ENCODE data around the gene OSCAR. TPM values are rescaled to one million over a fixed set of nuclear protein-coding genes. Genes with fewer than 3 reads are reported as not detected.

OSCAR gene
- total RNA-seq, 2 donors from 2014 or later = 0.57 to 1.6 TPM

DNA sequence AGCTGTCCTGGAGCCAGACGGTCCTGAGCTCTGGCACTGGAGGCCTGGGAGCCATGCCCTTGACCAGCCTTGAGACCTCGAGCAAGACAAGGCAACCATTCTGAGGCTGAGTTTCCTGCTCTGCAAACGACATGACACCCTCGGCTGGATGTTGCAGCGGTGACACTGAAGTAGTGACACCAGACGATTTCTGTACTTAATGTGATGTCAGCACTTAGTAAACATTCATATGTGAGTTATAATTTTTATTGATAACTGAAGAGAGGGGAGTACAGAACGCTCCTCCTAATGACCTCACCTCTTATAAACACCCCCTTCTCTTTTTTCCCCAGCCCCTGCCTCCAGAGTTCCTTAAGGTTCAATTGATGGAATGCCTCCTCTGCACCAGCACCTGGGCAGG, 7.9 kb upstream of the OSCAR start:
- intact Hi-C loops (cut with DNase I) = no loop called here
- Histone ChIP-seq H3K9ac (ENCODE audit: low read depth in 2 of 2, low read length in 2 of 2) (no peak overlapping the region), H3K4me1 (no peaks in the 10 kb centered on the region), H3K4me3 (no peak overlapping the region), H3K36me3 (peaks cover 5% of the 10 kb centered on the region), H3K27ac (no peak overlapping the region), H3K27me3 (no peaks in the 10 kb centered on the region), H3K9me3 (no peaks in the 10 kb centered on the region)
- TF ChIP-seq, protein P1, sequence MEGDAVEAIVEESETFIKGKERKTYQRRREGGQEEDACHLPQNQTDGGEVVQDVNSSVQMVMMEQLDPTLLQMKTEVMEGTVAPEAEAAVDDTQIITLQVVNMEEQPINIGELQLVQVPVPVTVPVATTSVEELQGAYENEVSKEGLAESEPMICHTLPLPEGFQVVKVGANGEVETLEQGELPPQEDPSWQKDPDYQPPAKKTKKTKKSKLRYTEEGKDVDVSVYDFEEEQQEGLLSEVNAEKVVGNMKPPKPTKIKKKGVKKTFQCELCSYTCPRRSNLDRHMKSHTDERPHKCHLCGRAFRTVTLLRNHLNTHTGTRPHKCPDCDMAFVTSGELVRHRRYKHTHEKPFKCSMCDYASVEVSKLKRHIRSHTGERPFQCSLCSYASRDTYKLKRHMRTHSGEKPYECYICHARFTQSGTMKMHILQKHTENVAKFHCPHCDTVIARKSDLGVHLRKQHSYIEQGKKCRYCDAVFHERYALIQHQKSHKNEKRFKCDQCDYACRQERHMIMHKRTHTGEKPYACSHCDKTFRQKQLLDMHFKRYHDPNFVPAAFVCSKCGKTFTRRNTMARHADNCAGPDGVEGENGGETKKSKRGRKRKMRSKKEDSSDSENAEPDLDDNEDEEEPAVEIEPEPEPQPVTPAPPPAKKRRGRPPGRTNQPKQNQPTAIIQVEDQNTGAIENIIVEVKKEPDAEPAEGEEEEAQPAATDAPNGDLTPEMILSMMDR (IDR thresholded peaks at IDR 0.05) = no peak
- DNase-seq = no peak

DNA sequence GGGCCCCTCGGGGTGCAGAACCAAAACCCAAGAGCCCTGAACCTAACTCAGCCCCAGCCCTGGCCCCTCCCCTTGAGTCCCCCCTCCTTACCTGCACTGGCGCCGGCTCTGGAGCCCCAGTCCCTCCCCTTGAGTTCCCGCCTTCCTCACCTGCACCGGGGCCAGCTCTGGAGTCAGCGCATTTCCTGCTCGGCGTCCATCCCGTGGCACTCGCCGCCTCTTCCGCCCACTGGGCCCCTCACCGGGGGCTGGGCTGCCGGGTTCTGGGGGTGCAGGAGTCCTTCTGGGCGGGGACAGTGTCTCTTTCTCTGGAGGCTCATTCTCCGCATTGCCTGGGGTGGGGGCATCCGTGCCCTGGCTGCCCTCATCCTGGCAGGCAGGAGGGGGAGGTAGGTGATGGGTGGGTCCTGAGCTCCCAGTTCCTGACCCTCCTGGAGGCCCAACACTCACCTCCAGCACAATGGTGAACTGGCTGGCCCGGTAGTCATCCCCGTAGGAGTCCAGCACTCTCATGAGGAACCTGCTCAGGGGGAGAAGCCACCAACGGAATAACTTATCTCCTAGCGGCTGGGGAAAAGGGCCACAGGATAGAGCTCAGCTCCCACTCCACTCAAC, 7.4 kb upstream of the OSCAR start:
- TF ChIP-seq, protein P1 (IDR thresholded peaks at IDR 0.05) = no peak
- no peaks in the 10 kb centered on the region for H3K9me3 ChIP-seq
- intact Hi-C loops (cut with DNase I) = no loop called here
- no peak overlapping the region for H3K27ac ChIP-seq
- H3K36me3 ChIP-seq = peaks cover 5% of the 10 kb centered on the region
- H3K4me1 ChIP-seq = no peaks in the 10 kb centered on the region
- H3K9ac ChIP-seq (ENCODE audit: low read depth in 2 of 2, low read length in 2 of 2) = no peak overlapping the region
- H3K4me3 ChIP-seq = no peak overlapping the region
- no peaks in the 10 kb centered on the region for H3K27me3 ChIP-seq
- DNase-seq = no peak

DNA sequence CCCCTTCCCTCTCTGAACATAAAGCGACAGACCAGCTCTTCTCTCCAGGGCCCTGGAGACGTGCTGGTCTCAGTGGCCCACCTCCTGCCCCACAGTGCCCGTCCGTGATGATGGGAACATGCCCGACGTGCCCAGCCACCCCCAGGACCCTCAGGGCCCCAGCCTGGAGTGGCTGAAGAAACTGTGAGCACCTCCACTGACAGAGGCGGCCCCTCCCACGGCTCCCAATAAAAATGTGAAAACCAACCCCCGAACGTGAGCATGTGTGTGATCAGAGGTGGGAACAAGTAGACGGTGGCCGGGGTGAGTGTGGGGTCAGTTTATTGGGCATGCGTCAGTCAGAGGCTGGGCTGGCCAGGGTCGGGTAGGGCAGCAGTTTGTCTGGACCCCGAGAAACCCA, 6.1 kb upstream of the OSCAR start:
- peaks cover 5% of the 10 kb centered on the region for H3K36me3 ChIP-seq
- intact Hi-C loops (cut with DNase I) = no loop called here
- no peaks in the 10 kb centered on the region for H3K4me1 ChIP-seq

DNA sequence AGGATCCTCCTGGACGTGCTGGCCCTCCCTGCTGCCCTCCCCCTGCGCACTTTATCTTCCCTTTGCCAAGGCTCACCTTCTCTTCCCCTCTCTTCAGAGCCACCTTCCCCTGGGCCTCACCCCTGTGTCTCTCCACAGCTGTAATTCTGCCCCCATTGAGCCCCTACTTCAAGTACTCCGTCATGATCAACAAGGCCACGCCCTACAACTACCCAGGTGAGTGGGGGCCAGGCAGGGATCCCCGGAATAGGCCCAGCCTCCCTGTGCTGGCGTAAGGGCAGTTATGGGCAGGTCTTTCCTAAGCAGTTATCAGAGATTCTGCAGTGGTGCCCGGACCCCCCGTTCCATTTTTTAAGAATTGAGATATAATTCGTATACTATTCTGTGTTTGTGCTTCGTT, 5.2 kb upstream of the OSCAR start:
- DNase-seq = no peak
- Histone ChIP-seq H3K4me1 (no peaks in the 10 kb centered on the region), H3K9me3 (no peaks in the 10 kb centered on the region), H3K27ac (no peak overlapping the region), H3K27me3 (no peaks in the 10 kb centered on the region), H3K36me3 (peaks cover 5% of the 10 kb centered on the region), H3K9ac (ENCODE audit: low read depth in 2 of 2, low read length in 2 of 2) (no peak overlapping the region), H3K4me3 (no peak overlapping the region)
- intact Hi-C loops (cut with DNase I) = no loop called here
- TF ChIP-seq, protein P1 (IDR thresholded peaks at IDR 0.05) = no peak

More for the DNA sequence above, 6.1 kb upstream of the OSCAR start:
- DNase-seq = no peak
- Histone ChIP-seq H3K27ac (no peak overlapping the region), H3K9me3 (no peaks in the 10 kb centered on the region), H3K9ac (ENCODE audit: low read depth in 2 of 2, low read length in 2 of 2) (no peak overlapping the region), H3K4me3 (no peak overlapping the region), H3K27me3 (no peaks in the 10 kb centered on the region)
- TF ChIP-seq, protein P1 (IDR thresholded peaks at IDR 0.05) = no peak

DNA sequence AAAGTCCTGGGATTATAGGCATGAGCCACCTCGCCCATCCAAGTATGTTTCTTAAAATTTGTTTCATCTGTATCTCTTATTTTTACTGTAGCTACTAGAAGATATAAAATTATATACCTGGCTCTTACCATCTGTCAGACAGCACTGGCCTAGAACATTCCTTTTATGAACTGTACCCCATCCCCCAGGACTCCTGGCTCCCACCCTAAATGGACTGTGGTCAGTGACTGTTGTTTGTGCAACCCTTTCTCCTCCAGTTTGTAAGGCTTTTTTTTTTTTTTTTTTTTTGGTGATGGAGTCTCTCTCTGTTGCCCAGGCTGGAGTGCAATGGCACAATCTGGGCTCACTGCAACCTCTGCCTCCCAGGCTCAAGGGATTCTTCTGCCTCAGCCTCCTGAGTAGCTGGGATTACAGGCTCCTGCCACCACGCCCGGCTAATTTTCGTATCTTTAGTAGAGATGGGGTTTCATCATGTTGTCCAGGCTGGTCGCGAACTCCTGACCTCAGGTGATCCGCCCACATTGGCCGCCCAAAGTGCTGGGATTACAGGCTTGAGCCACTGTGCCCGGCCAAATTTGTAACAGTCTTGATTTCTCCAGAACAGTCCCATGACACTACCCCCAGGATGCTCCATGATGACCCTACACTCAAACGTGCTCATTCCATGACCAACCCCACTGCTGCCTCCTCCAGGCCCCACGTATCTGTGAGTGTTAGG, 4.6 kb upstream of the OSCAR start:
- Histone ChIP-seq H3K27me3 (no peaks in the 10 kb centered on the region), H3K27ac (no peak overlapping the region), H3K4me1 (no peaks in the 10 kb centered on the region), H3K36me3 (peaks cover 5% of the 10 kb centered on the region), H3K9me3 (no peaks in the 10 kb centered on the region), H3K4me3 (no peak overlapping the region), H3K9ac (ENCODE audit: low read depth in 2 of 2, low read length in 2 of 2) (no peak overlapping the region)
- no peak for DNase-seq
- TF ChIP-seq, protein P1 (IDR thresholded peaks at IDR 0.05) = no peak
- intact Hi-C loops (cut with DNase I) = no loop called here
